Endothelial cell of umbilical vein (primary cell): ENCODE data around the gene IL4R. TPM values are rescaled to one million over a fixed set of nuclear protein-coding genes. Genes with fewer than 3 reads are reported as not detected.

Source experiments
- BruUV-seq: library from RNA; stranded (reverse); fragments of 400-500 nt; replicated peaks from 2 replicates; lab custom pipeline; 2021; lab: Mats Ljungman, UMichigan
- CTCF ChIA-PET: fragments of 300-600, 350-600 bp; sonication (Branson Sonifier 250); formaldehyde crosslinking; loops from one replicate; lab custom pipeline; 2021; ENCODE audit warnings: antibody characterized with exemption, inconsistent platforms; lab: Charles Lee
- POLR2A ChIA-PET: fragments of 300-600, 350-600 bp; sonication (Branson Sonifier 250); formaldehyde crosslinking; loops from one replicate; lab custom pipeline; 2021; ENCODE audit warnings: antibody characterized with exemption, inconsistent platforms; lab: Charles Lee
- DNase-seq: peaks from one replicate; pipeline ENCODE4 v3.0.0-alpha.2; 2011; ENCODE audit warnings: low read depth, low spot score
- FAIRE-seq: peaks from 2 replicates; lab custom pipeline; 2011; peaks lifted over from hg19 to GRCh38; lab: Jason Lieb, UNC
- H2AFZ ChIP-seq: 2 replicates; pipeline ENCODE4 v1.6.0; 2012; ENCODE audit warnings: low read depth, low read length, control low read depth, inconsistent platforms
- H3K27ac ChIP-seq: 2 replicates; pipeline ENCODE4 v1.5.1; 2011; ENCODE audit warnings: low read depth, mild to moderate bottlenecking, control low read depth, low read length, moderate library complexity; ENCODE audit not compliant: insufficient read depth
- H3K27me3 ChIP-seq, 2 experiments: 2 replicates each; pipeline versions ENCODE4 v1.6.0 to v1.6.1; 2011; ENCODE audit warnings: low read length in 2 of 2, mixed read lengths in 1 of 2; ENCODE audit not compliant: control insufficient read depth in 2 of 2, insufficient read depth in 2 of 2
- H3K36me3 ChIP-seq, 2 experiments: 2 replicates in 1 of 2; 3 replicates in 1 of 2; pipeline ENCODE4 v1.5.1; 2011; ENCODE audit warnings: low read length in 2 of 2, mild to moderate bottlenecking in 1 of 2, moderate library complexity in 1 of 2; ENCODE audit not compliant: control insufficient read depth in 2 of 2, insufficient read depth in 2 of 2; ENCODE audit errors: extremely low read depth in 1 of 2
- H3K4me1 ChIP-seq: 3 replicates; pipeline ENCODE4 v1.5.1; 2011; ENCODE audit warnings: mild to moderate bottlenecking, low read length; ENCODE audit not compliant: control insufficient read depth, insufficient read depth; ENCODE audit errors: extremely low read depth
- H3K4me2 ChIP-seq: 2 replicates; pipeline ENCODE4 v1.6.1; 2011; ENCODE audit warnings: low read length, control low read depth, mixed read lengths; ENCODE audit not compliant: insufficient read depth
- H3K4me3 ChIP-seq, 3 experiments: fragments of 200-600 bp in 1 of 3; sonication (generic), shearing (Covaris generic) in 1 of 3; replicated peaks in 1 of 3; 2 replicates each; pipeline ENCODE4 v1.5.1; 2011 to 2016; ENCODE audit warnings: control low read depth in 3 of 3, low read length in 3 of 3, mild to moderate bottlenecking in 2 of 3, inconsistent platforms in 1 of 3, low read depth in 1 of 3, moderate library complexity in 1 of 3; ENCODE audit not compliant: insufficient read depth in 1 of 3
- H3K79me2 ChIP-seq: 2 replicates; pipeline ENCODE4 v1.6.0; 2012; ENCODE audit warnings: low read length, inconsistent platforms; ENCODE audit not compliant: control insufficient read depth, insufficient read depth
- H3K9ac ChIP-seq: replicated peaks from 2 replicates; pipeline ENCODE3; 2011; ENCODE audit warnings: low read length, control low read depth; ENCODE audit not compliant: insufficient read depth; ENCODE audit errors: extremely low read depth
- H3K9me1 ChIP-seq: replicated peaks from 3 replicates; pipeline ENCODE4 v1.6.0; 2011; ENCODE audit warnings: mild to moderate bottlenecking, low read length; ENCODE audit not compliant: control insufficient read depth, insufficient read depth; ENCODE audit errors: extremely low read depth
- H3K9me3 ChIP-seq: replicated peaks from 2 replicates; pipeline ENCODE4 v1.5.1; 2012; ENCODE audit warnings: low read length, inconsistent platforms; ENCODE audit not compliant: control insufficient read depth, insufficient read depth
- H4K20me1 ChIP-seq: replicated peaks from 2 replicates; pipeline ENCODE3; 2011; ENCODE audit warnings: mild to moderate bottlenecking, low read length; ENCODE audit not compliant: control insufficient read depth, insufficient read depth; ENCODE audit errors: extremely low read depth
- CTCF ChIP-seq, 2 donors: IDR thresholded peaks; 1 replicate in 1 of 2; 2 replicates in 1 of 2; pipeline ENCODE4 v1.5.1; 2011; ENCODE audit warnings: low read length in 2 of 2, mild to moderate bottlenecking in 2 of 2, moderate library complexity in 2 of 2, control low read depth in 1 of 2, inconsistent platforms in 1 of 2, low read depth in 1 of 2; ENCODE audit not compliant: insufficient read depth in 1 of 2; ENCODE audit errors: extremely low read depth in 1 of 2
- EZH2 ChIP-seq: IDR thresholded peaks from 2 replicates; pipeline ENCODE4 v1.6.1; 2012; ENCODE audit warnings: borderline replicate concordance, low read depth, mild to moderate bottlenecking, moderate library complexity, low read length, inconsistent platforms; ENCODE audit not compliant: severe bottlenecking
- FOS ChIP-seq: IDR thresholded peaks from 2 replicates; pipeline ENCODE4 v1.6.1; 2011; ENCODE audit warnings: mild to moderate bottlenecking, low read length, moderate library complexity, borderline replicate concordance; ENCODE audit not compliant: insufficient read depth
- GATA2 ChIP-seq: IDR thresholded peaks from 2 replicates; pipeline ENCODE4 v1.7.0; 2011; ENCODE audit warnings: low read depth, mild to moderate bottlenecking, moderate library complexity, mixed read lengths, low read length; ENCODE audit not compliant: insufficient read length, insufficient read depth
- JUN ChIP-seq: IDR thresholded peaks from 2 replicates; pipeline ENCODE4 v1.6.1; 2011; ENCODE audit warnings: borderline replicate concordance, low read depth; ENCODE audit not compliant: insufficient read length, insufficient read depth
- MAX ChIP-seq: IDR thresholded peaks from 2 replicates; pipeline ENCODE4 v1.6.1; 2011; ENCODE audit not compliant: insufficient read depth, insufficient read length
- MYC ChIP-seq: IDR thresholded peaks from one replicate; pipeline ENCODE4 v1.6.1; 2011; ENCODE audit warnings: mild to moderate bottlenecking, low read depth, low read length
- POLR2A ChIP-seq: IDR thresholded peaks from 2 replicates; pipeline ENCODE4 v1.6.1; 2012; ENCODE audit warnings: low read depth, mild to moderate bottlenecking, control low read depth, low read length
- POLR2AphosphoS5 ChIP-seq: IDR thresholded peaks from 2 replicates; pipeline ENCODE4 v1.6.1; 2012; ENCODE audit warnings: low read depth, mild to moderate bottlenecking, control low read depth, low read length, moderate library complexity; ENCODE audit not compliant: insufficient read depth
- dilution Hi-C: fragments of 300-500 bp; cut with MboI; formaldehyde crosslinking; loops from one replicate; pipeline ENCODE4 v1.15.0; 2019; ENCODE audit warnings: low sequenced_read_pairs; ENCODE audit not compliant: extremely low pct_ligation_motif_present
- intact Hi-C: fragments of 100-400 bp; cut with micrococcal nuclease; formaldehyde crosslinking; loops from one replicate; pipeline ENCODE4 v1.10.0; 2022
- polyA plus RNA-seq, 4 experiments: library from polyadenylated mRNA; depleted of rRNA in 3 of 4; stranded (reverse) in 3 of 4; unstranded in 1 of 4; fragments of >200 nt; gene quantifications; 2 replicates each; pipeline versions ENCODE4 v1.2.1 to v1.2.3, GENCODE V29; 2011 to 2012; ENCODE audit warnings: missing spikeins in 1 of 4
- total RNA-seq: library from RNA; stranded (reverse); gene quantifications from 2 replicates; pipeline ENCODE4 v1.2.3, GENCODE V29; 2021

IL4R gene
- total and polyA plus RNA-seq, 2 donors (not counting 3 experiments of a cell fraction or from before 2014, with no cell fraction given): 138 to 139 TPM

- Histone ChIP-seq H3K9me3 (no peaks in the 10 kb centered on the region), H3K9me1 (no peaks in the 10 kb centered on the region), H3K27me3 (no peaks in the 10 kb centered on the region), H3K4me2 (no peak overlapping the region), H4K20me1 (no peaks in the 10 kb centered on the region), H3K27ac (no peak overlapping the region), H3K36me3 (no peaks in the 10 kb centered on the region), H3K4me1 (no peaks in the 10 kb centered on the region), H3K4me3 (no peak overlapping the region), H3K79me2 (no peaks in the 10 kb centered on the region), H2AFZ (no peak overlapping the region), H3K9ac (no peak overlapping the region)
- intact Hi-C loops (no loop called here), dilution Hi-C loops (no loop called here)
- CTCF ChIA-PET: no interaction called here
- no TSS peak for BruUV-seq
- POLR2A ChIA-PET: no interaction called here
- DNase-seq (no peak), FAIRE-seq (no peak)
- TF ChIP-seq JUN (no peak), POLR2A (no peak)
Measured at GRCh38 chr16:27398894-27399853, 85.4 kb downstream of the IL4R start.

- H3K9me3 ChIP-seq: no peaks in the 10 kb centered on the region
- FAIRE-seq (no peak), DNase-seq (no peak)
- H4K20me1 ChIP-seq: no peaks in the 10 kb centered on the region
- no peak for TF ChIP-seq GATA2
- no peak for TF ChIP-seq FOS
- TF ChIP-seq JUN: no peak
- no peak for TF ChIP-seq MYC
- no peak for TF ChIP-seq CTCF (IDR thresholded peaks at IDR 0.05; ENCODE audit: extremely low read depth in 1 of 2, insufficient read depth in 1 of 2, low read depth in 1 of 2, low read length in 2 of 2)
- TF ChIP-seq POLR2AphosphoS5: no peak
- TF ChIP-seq EZH2: no peak
- TF ChIP-seq POLR2A: no peak
- TF ChIP-seq MAX: no peak
- ChIA-PET POLR2A (no interaction called here), CTCF (interaction anchor here (1.2 to 1.4 kb wide), 2 partner anchors 12 to 290 kb away, joined by 3 read pairs; no protein-coding TSS in a partner anchor)
- dilution Hi-C loops (no loop called here), intact Hi-C loops (no loop called here)
- no peak overlapping the region for H3K9ac ChIP-seq
- no peaks in the 10 kb centered on the region for H3K36me3 ChIP-seq
- H2AFZ ChIP-seq: no peak overlapping the region
- H3K9me1 ChIP-seq: no peaks in the 10 kb centered on the region
- no peak overlapping the region for H3K4me3 ChIP-seq
- H3K27me3 ChIP-seq: no peaks in the 10 kb centered on the region
- H3K4me2 ChIP-seq: no peak overlapping the region
- H3K79me2 ChIP-seq: no peaks in the 10 kb centered on the region
- no peaks in the 10 kb centered on the region for H3K4me1 ChIP-seq
- no peak overlapping the region for H3K27ac ChIP-seq
- BruUV-seq: no TSS peak
Measured at GRCh38 chr16:27399969-27400368, 86.2 kb downstream of the IL4R start.
